Left ventricle myocardium superior (tissue), 1 donor: ENCODE measurements around the gene PRX. TPM values are rescaled to one million over a fixed set of nuclear protein-coding genes. Genes with fewer than 3 reads are reported as not detected.
"Not testable (repeated sequence)": the region's sequence is repeated elsewhere in the genome, so short reads cannot be mapped to it uniquely, and the experiment has no call there.

Source experiments
- ATAC-seq: fragments of 200-7000 bp; cut with Tn5 transposase; one replicate; pipeline ENCODE4 v1.9.1; 2020; ENCODE audit warnings: mild to moderate bottlenecking, moderate library complexity
- DNase-seq: peaks from one replicate; pipeline ENCODE4 v3.0.0-alpha.2; 2020
- intact Hi-C: fragments of 100-400 bp; cut with micrococcal nuclease; formaldehyde crosslinking; loops from one replicate; pipeline ENCODE4 v1.11.0; 2022
- total RNA-seq: library from RNA; stranded (reverse); fragmentation: NEBNext Ultra II Directional; extraction: Animal tissue kit (Norgen Biotek cat#: 25700); gene quantifications from one replicate; pipeline ENCODE4 v1.2.1, GENCODE V29; 2021
- donor health status: DM: no; HTN: yes; CAD: no; lungs with severe emphysema.

The PRX gene
- total RNA-seq, 1 donor from 2014 or later, result 4.1 TPM

GRCh38 chr19:40371802-40372122, 41.4 kb downstream of the PRX start:
- intact Hi-C loops, result no loop called here
- DNase-seq (no peak), ATAC-seq (no peak)

DNA sequence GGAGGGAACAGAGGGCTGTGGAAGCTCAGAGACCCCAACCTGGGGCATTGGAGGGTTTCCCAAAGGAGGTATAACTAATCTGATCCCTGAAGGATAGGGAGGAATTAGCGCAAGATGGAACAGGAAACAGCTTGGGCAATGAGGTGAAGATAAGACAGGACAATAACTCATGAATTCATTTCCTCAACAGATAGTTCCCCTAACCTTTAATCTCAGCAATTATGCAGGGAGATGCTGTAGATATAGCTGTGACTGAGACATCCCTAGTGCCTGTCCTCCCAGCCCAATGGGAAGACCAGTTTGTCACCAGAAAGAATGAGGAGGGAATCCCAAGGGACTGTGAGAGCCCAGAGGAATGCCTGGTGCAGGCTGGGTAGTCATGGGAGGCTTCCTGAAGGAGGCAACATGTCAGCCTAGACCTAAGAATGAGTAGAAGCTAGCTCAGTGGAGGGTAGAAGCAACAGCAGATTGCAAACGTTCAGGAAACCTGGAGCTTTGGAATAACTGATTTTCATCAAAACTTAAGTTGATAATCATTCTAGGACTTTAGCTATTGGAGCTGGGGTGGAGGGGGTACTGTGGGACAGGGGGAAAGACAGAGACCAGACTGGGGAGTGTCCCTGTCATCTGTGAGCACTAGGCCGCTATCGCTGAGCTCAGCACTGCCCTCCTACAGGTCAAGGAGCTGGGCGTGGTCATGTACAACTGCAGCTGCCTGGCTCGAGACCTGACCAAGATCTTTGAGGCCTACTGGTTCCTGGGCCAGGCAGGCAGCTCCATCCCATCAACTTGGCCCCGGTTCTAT, 42.0 kb downstream of the PRX start:
- ATAC-seq, result no peak
- DNase-seq, result no peak
- intact Hi-C loops, result no loop called here

- ATAC-seq, result not testable (repeated sequence)
These were observed 42.9 kb downstream of the PRX start for GRCh38 chr19:40370253-40370652.

DNA sequence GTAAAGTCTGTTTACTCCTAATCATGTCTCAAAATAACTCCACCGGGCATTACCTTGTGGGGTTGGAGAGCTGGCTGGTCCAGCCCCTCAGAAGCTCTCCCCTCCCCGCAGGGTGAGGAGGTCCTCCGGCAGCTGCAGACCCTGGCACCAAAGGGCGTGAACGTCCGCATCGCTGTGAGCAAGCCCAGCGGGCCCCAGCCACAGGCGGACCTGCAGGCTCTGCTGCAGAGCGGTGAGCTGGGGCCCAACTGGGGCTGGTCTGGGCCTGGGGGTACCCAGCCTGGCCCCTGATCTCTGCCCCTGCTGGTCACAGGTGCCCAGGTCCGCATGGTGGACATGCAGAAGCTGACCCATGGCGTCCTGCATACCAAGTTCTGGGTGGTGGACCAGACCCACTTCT, 43.4 kb downstream of the PRX start:
- DNase-seq (no peak), ATAC-seq (no peak)
- intact Hi-C loops, result no loop called here

More at GRCh38 chr19:40370253-40370652, 42.9 kb downstream of the PRX start:
- DNase-seq, intact Hi-C loops: not testable (repeated sequence)

- intact Hi-C loops, result no loop called here
- DNase-seq, result no peak
- no peak for ATAC-seq
These were observed 45.4 kb downstream of the PRX start for GRCh38 chr19:40367577-40368434.

DNA sequence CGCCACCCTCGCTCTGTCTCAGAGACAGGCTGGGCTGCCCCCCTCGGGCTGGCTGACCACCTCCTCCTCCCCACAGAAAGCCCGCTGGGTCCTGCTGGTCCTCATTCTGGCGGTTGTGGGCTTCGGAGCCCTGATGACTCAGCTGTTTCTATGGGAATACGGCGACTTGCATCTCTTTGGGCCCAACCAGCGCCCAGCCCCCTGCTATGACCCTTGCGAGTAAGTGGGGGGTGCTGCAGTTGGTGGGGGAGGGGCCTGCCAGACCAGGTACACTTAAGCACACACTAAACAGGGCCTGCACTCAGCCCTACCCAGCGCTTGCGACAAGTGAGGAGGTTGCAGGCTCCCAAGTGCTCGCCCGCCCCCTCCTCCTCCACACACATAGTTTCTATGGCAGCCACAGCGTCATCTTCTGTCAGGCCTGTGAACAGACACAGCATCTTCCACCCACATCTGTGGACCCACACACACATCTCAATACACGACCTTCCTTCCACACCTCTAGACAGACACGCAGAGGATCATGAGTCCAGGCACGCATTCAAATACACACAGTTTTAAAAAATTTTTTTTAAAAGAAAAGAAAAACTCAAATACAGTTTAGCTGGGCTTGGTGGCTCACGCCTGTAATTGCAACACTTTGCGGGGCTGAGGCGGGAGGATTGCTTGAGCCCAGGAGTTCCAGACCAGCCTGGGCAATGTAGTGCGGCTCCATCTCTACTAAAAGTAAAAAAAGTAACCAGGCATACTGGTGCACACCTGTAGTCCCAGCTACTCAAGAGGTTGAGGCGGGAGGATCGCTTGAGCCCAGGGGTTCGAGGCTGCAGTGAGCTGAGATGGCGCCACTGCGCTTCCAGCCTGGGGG, 46.2 kb downstream of the PRX start:
- DNase-seq (no peak), ATAC-seq (no peak)
- intact Hi-C loops, result no loop called here

- intact Hi-C loops, result no loop called here
- DNase-seq (peak; percentile 79), ATAC-seq (peak; percentile 80)
These were observed 47.4 kb downstream of the PRX start for GRCh38 chr19:40365613-40366401.

GRCh38 chr19:40365010-40365409, 48.2 kb downstream of the PRX start:
- no peak for DNase-seq
- no peak for ATAC-seq
- intact Hi-C loops, result no loop called here

DNA sequence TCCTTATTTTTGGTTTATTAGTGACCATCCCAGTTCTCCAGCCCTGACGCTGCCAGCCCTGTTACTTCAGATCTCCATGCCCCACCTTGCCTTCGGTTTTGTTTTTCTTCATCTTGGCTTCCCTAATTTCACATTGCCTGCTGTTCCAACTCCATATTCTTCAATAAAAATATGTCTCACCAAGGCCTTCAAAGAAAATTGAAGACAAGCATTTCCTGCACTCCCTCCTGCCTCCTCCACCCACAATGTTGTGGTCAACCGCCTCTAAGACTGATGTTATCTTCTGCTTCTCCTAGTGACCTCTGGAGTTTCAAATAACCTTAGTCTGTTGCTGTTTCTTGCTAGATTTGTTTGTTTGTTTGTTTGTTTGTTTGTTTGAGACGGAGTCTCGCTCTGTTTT, 50.1 kb downstream of the PRX start:
- ATAC-seq (no peak), DNase-seq (no peak)
- intact Hi-C loops, result no loop called here

GRCh38 chr19:40362160-40362559, 51.0 kb downstream of the PRX start:
- intact Hi-C loops, result no loop called here
- DNase-seq, result no peak
- ATAC-seq, result no peak

DNA sequence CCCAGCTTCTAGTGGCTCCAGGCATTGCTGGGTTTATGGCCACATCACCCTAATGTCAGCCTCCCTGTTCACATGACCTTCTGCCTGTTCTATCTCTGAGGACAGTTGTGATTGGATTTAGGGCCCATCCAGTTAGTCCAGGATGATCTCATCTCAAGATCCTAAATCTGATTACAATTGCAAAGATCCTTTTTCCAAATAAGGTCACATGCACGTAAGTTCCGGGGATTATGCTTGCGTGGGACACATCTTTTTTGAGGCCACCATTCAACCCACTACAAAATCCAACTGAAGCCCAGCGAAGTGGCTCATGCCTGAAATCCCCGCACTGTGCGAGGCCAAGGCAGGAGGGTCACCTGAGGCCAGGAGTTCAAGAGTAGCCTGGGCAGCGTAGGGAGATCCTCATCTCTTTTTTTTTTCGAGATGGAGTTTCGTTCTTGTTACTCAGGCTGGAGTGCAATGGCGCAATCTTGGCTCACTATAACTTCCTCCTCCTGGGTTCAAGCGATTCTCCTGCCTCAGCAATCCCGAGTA, 52.4 kb downstream of the PRX start:
- DNase-seq (no peak), ATAC-seq (peak; percentile 26)
- intact Hi-C loops, result no loop called here

DNA sequence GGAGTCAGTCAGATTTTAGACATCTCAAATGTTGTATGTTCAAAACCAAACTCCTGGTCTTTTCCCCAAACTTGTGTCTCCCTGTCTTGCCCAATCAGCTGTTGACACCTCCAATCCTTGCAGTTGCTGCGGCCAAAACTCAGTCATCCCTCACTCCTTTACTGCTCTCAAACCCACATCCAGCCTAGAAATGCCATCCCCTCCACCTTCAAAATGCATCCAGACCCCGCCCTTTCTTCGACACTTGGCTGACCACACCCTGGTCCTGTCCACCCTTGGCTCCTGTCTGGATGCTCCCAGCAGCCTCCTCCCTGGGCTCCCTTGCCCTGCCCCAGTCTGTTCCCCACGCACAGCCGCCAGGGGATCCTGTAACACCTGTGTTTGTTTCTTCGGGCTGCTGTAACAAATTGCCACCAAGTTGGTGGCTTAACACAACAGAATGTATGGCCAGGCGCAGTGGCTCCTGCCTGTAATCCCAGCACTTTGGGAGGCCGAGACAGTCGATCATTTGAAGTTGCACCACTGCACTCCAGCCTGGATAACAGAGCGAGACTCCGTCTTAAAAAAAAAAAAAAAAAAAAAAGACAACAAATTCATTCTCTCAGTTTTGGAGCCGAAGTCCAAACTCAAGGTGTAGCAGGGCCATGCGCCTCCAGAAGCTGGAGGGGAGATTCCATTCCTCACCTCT, 53.0 kb downstream of the PRX start:
- DNase-seq (no peak), ATAC-seq (no peak)
- intact Hi-C loops, result no loop called here

GRCh38 chr19:40358773-40359172, 54.4 kb downstream of the PRX start:
- DNase-seq (no peak), ATAC-seq (peak; percentile 39)
- intact Hi-C loops, result no loop called here

- intact Hi-C loops, result no loop called here
- ATAC-seq (no peak), DNase-seq (no peak)
These were observed 55.5 kb downstream of the PRX start for GRCh38 chr19:40357640-40358039.

DNA sequence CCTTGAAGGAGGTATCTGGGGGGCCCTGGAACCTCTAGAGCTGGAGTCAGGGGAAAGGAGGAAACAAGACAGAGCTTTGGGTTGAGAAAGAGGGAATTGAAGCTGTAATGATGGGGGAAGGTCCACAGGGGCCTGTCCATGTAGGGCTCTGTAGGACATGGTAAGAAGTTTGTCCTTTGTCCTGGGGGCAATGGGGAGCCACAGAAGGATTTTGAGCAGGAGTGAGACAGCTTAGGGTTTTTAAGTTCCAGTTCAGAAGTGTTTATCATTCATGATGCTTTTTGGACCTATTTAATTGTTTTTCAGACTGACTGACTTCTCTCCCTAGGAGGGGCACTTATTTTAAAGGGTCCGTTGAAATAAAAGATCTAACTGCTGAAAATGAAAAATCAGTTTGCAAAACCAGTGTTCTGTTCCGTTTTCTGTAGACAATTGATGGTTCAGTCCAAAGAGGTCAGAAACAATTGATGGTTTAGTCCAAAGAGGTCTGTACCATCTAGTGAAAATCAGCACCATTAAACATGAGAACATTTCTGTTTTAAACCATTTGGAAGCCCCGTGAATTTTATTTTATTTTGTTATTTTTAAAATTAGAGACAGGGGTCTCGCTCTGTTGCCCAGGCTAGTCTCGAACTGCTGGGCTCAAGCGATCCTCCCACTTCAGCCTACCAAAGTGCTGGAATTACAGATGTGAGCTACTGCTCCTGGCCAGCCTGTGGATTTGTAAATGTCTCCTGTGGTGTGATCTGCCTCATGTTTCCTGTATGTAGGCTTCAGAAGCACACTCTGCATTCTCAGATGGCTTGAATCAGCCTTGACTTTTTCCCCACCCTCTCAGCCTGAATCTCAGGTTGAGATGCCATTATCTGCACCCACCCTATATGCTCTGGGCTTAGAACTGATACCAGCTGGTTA, 56.2 kb downstream of the PRX start:
- no peak for DNase-seq
- intact Hi-C loops, result no loop called here
- ATAC-seq, result no peak

DNA sequence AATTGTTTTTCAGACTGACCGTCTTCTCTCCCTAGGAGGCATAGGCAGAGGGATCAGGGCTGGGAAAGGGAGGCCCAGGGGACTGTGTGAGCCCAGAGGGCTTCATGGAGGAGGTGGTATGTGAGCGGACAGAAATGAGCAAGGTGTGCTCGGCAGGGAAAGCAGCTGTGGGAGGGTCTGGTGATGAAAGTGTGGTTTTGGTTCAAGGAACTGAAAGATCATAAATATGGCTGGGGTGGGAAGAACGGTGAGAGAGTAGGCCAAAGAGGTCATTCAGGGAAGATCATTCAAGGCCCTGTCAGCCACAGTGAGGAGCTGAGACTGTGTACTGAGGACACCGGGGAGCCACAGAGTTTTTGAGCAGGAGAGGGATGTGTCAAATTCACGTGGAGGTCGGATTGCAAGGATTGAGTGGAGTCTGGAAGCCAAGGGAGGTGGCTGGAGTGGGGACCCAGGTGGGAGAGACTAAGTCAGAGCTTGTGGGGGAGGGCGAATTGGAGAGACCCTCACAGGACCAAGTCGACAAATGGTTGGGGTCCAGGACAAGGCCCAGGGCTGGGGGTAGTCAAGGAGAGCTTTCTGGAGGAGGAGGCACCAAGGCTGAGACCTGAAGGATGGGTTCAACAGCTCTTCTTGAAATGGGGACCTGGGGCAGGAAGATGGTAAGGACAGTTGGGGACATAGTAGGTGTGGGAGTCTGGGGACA, 57.0 kb downstream of the PRX start:
- intact Hi-C loops, result no loop called here
- DNase-seq (no peak), ATAC-seq (no peak)
